Amniotic stem cell (primary cell): ENCODE data around the gene RBM8A.

Source experiments
- DNase-seq: peaks from one replicate; lab custom pipeline; 2025; lab: John Stamatoyannopoulos, UW

The RBM8A gene

DNA sequence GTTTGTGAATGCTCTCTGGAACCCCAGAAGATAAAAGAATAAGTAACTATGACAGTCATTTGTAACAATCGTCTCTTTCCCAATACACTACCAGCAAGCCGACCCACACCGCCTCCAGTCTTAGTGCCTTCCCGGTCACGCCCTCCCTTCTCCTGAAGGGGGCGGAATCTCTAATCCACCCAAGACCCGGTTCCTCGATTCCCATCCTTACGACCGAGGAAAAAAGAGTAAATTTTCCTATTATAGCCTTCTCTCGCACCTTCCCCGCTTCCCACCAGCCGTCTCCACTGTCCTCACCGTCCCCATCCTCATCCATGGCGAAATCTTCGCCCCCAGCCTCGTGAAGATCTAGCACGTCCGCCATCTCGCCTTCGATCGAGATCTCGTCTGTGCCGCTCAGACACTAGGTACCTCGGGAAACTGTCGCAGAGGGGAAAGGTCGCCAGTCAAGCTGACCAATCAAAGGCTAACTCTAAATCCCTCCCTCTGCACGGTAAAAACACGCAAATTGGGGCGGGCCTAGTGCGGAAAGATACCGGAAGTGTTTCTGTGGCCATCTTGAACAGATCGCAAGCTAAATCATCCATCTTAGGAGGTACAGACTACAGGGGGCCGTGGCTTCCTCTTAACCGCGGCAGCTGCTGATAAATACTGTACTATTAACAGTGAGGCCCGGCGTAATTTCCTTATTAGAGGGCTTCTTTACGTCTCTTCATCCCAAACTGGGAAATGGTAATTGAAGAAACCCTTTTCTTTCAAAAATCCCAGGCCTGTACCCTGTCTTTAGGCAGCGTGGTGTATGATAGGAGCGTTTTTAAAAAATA lies at the start of gene RBM8A:
TSS of gene RBM8A (minus strand) at position 422 of the 824 bp plus-strand sequence. CDS start at position 364, 58 bp downstream.
- peak; percentile 93 for DNase-seq

DNA sequence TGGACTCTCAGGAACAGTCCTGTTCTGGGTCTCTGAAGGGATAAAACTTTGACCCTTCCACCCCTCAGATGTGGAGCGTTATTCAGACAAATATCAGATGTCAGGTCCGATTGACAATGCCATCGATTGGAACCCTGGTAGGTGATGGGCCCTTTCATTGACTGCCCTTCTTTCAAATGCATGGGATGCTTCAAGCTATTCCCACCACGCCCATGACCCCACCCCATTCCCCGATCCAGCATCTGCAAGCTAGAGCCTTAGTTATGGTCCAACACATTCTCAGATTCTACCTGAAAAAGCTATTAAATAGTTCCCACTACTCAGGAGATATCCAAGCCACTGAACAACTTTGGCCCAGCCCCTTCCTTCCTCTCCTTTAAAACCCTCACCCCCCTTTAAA lies 49.7 kb upstream of the RBM8A start:
- DNase-seq = no peak

DNA sequence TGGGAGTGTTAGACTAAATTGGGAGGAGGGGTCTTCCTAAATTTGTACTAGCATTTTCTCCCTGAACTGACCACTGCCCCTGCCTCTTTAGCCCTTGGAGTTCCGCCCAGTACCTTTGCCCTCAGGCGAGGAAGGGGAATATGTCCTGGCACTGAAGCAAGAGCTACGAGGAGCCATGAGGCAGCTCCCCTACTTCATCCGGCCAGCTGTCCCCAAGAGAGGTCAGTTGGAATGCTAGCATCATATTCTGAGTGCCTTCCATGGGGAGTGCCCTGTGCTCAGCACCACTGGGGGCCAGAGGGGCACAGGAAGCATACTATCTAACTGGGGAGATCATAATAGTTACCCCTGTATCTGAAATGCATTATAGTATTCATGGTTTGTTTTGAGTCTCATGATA lies 47.9 kb upstream of the RBM8A start:
- no peak for DNase-seq

DNA sequence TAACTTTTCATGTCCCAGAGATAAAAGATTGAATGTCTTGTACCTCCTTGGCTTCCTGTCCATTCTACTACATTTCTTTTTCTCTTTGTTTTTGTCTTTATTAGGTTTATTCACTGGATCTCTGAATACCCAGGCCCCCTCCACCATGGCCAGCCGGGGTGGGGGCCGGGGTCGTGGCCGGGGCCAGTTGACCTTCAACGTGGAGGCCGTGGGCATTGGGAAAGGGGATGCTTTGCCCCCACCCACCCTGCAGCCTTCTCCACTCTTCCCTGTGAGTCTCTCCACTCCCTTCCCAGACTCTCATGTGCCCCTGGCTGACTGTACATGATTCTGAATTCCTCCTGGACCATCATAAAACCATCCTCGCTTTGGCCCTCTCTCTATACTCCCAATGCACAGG lies 47.4 kb upstream of the RBM8A start:
- no peak for DNase-seq

DNA sequence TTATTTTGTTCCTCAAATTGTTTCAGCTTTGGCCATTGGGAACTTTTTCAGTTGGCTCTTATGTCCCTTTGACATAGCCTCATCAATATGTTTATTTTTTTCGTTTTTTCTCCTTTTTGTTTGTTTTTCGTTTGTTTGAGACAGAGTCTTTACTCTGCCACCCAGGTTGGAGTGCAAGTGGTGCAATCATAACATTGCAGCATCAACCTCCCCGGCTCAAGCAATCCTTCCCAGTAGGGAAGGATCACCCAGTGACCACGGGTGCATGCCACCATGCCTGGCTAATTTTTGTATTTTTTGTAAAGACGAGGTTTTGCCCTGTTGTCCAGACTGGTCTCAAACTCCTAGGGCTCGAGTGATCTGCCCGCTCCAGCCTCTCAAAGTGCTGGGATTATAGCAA lies 45.3 kb upstream of the RBM8A start:
- DNase-seq = no peak

DNA sequence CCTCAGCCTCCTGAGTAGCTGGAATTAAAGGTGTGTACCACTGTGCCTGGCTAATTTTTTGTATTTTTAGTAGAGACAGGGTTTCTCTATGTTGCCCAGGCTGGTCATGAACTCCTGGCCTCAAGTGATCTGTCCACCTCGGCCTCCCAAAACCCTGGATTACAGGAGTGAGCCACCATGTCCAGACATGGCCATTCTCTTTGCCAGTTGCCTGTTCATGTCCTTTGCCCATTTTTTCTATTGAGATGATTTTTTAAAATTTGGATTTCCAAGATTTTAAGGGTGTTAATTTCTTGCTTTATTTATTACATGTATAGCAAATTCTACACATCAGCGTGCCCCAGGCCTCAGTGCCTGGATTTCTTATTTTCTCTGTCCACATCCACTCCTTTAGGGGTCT lies 40.0 kb upstream of the RBM8A start:
- DNase-seq = no peak

DNA sequence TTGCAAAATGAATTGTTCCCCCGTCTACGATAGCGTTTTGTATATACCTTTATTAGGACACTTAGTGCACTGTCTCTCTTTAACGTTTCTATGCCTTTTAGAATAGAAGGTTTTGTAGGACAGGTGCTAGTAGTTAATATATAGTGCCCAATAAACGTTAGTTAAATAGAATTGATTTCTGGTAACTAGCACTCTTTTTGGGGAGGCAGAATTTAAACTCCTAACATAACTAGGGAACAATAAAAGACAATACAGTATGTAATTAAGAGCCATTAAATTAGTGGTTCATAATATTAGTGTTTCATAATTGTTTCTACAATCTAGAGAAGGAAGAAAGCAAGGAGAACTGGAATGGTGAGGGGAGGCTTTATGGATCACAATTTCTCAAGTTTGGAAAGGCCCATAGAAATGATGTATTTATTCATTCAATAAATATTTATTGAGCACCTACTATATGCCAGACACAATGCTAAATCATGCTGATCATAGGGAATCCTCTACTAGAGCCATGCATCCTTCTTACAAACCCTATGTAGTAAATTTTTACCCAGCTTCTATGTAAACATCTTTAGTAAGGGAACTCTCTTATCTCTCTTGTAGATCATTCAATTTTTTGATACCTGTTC lies 37.9 kb upstream of the RBM8A start:
- DNase-seq = no peak

DNA sequence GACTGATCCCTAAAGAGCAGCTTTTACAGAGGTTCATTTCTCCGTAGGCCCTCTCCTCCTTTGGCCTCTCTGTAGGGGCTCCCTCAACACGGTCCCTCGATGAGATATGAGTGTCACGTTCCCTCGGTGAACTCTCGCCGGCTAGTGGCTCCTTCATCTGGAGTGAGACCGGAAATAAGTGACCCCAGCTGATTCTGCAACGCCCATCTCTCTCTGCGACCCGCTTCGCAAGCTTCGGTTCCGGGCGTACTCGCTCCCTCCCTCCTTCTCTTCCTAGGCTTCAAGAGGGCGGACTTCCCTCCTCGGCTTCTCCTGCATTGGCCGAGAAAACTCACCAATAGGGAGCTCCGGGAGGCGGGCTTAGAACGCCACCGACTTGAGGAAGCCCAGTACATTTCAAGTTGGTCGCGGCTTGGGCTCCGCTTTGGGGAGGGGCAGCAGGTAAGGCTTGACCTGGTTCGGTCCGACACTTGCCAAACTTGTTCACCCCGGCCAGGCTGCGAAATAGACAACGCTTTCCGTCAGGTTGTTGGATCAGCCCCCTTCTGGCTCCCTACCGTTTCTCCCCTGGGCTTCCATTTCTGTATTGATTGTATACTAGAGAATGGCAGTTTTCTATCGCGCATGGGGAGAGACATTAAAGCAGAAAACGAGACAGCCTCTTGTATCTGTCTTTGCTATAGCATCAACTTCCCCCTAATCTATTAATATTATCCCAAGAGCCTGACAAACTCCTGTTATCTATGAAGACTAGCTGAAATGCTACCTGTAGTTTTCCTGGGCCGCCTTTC lies 37.2 kb upstream of the RBM8A start, which contains the start of the genes ANKRD34A and POLR3GL:
TSS of gene ANKRD34A (minus strand) at position 248 of the 791 bp plus-strand sequence. CDS start 2,816 bp downstream, outside the sequence.
TSS of gene POLR3GL (plus strand) at position 363 of the 791 bp plus-strand sequence. CDS start 10,176 bp downstream, outside the sequence.
- DNase-seq = peak; percentile 85

DNA sequence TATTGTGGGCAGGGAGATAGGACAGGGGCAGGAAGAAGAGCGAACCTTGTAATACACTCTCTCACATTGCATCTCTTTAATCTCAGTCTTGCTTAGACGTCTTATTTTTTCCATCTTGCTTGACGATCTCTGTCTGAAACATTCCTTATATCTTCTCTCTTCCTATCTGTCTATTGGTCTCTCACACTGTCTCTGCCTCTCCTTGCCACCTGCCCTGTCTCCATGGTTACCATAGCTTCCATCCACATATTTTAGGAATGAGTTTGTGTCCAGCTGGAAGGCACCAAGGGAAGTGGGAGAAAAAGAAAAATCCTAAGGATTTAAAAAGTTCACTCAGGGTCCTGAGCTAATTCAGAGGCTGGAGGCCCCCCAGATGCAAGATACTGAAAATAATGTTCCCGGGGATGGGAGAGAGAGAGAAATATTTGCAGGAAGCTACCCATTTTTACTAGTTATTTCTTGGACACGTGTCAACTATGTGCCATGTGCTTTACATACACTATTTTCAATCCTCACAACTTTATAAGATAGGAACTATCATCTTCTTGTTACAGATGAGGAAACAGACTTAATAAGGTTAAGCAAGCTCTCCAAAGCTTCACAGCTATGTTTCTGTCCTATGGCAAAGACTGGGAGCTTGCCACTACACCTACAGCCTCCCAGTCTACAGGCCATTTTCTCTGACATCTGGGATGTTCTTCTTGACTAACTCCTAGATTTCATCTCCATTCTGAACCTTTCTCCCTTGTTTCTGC lies 36.2 kb upstream of the RBM8A start:
- peak; percentile 34 for DNase-seq

DNA sequence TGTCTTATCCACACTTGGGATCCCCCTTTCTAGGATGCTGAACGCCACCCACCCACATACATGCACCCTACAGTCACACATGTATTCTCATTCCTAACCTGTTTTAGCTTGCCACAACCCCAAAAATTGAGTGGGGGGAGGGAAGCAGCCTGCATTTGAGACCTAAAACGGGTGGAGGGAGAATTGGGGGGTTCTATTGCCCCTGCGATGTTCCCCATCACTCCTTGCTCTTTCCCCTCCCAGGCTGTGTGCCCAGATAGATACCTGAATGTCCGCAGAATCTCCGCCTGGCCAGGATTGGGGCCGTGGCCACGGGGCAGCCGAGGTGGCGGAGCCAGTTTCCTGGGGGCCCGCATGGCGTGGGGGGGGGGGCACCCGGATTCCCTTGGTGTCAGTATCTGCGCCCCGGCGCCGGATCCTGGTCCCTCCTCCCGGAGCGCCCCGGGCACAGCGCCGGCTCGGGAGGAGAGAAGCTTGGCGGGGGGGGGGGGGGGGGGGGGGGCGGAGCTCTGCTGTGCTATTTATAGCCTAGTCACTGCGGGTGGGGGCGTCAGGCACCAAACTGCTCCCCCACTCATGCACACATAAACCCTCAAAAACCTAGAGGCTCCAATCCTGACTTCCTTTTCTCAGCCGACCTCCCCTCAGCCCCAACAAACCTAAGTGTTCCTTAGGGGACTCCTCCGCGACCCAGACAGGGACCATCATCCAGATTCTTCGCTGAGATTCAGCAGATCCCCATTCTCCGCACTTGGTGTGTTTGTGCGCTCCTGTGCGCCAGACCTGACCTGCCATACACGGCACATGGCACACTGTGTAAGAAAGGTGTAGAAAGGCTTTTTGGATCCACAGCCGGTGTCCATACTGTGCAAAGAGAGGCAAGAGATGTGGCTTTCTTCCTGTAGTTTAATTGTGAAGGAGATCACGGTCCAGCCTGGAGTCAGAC lies 35.1 kb upstream of the RBM8A start:
- DNase-seq = no peak

DNA sequence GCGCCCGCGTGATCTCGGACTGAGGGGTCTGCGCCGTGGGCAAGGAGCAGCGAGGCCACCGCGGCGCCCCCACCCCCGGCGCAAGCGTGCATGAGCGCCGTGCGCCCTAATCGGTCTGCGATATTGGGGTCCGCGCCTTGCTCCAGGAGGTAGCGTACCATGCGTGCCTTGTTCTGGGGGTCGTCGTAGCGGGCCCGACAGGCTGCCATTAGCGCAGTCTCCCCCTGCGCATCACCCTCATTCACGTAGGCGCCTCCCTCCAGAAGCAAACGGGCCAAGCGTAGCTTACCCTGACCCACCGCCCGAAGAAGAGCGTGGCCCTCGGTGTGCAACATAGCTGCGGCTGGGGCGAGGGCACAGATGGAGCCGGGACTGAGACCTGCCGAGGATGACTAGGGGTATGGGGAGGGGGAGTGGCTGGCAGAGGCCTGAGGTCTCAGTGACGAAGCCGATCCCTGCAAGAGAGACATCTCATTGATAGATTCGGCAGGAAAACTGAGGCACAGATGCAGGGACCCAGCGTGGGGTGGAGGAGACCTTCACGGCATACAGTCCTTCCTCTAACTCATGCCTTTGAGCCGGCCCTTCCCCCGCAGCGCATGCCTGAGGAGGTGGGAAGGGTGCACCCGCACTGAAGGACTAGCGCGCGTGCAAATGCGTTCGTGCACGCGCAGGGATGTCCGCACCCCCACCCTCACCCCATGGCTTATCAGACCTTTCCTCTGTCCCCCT lies 34.3 kb upstream of the RBM8A start:
- DNase-seq = no peak

DNA sequence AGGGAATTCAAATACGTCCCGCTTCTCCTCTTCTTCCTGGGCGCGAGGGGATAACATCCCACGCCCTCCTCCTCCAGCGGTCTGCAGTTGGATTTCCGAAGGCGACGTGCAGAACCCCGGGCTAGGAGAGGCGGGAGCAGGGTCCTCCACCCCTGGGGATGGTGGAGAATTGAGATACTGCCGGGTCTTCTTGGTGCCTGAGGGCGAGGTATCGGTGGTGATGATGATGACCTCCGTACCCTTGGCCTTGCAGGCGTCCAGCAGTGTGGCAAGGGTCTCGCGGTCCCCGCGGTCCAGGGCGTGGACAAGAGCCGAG lies 33.8 kb upstream of the RBM8A start:
- DNase-seq = no peak

DNA sequence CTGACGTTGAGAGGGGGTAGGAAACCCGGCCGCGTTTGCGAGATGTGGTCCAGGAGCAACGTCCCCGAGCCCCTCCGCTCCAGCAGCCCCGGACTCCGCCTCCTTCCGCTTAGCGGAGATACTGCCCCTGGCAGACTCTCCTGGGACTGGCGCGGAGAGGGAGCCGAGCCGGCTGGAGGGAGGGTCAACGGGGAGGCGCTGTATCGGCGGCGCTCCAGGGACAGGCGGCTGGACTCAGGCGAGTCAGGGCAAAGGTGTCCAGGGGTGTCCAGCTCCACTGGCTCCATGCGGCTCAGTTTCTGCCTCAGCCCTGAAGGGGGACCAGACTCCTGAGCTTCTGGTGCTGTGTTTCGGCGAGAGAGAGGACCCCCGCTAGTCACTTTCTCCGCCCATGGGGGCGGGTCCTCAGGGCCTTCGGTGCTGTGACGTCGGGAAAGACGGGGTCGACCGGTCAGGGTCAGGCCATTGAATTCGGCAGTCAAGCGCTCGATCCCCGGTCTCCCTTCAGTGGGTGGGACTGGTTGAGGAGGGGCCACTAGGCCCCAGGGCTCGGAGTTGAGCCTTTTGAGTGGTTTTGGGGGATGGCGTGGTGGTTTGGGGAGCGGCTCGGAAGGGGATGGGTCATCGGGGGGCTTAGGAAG lies 33.3 kb upstream of the RBM8A start:
- no peak for DNase-seq

DNA sequence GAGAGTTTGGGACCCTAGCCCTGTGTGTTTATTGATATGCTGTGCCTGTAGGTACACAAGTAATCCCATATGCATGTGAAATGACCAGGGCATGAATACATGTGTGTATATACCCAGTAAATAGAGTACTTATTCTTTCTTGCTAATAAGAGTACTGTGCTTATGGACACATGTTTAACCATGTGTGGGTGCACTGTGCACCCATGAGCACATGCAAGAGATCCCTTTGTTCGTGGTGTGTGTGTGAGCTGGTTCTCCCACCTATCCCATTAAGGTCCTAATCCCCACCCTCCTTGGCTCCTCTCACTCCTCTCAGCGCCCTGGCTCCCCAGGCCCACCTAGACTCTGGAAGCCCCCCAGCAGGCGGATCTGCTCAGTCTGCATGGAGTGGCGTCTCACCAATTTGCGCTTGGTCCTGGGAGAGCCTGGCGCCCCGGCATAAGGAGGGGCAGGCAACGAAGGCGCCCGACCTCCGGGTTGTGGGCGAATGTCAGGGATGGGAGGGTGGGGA lies 32.7 kb upstream of the RBM8A start:
- no peak for DNase-seq

DNA sequence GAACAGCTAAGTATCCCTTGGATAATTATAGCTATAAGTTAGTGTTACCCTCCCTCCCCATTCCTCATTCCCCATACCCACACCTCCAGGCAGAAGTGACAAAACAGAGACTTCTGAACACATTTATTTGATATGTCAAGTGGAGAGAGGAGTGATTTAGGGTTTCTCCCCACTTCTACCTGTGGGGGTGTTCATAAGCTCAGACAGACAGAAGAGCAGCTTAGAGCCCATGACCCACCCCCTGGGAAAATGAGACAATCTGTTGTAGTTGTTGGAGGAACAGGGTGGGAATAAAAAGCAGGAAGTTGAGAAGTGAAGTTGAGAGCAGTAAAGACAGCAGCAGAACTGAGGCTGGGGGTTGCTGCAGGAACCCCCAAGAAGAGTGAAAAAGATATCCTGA lies 32.0 kb upstream of the RBM8A start:
- no peak for DNase-seq

DNA sequence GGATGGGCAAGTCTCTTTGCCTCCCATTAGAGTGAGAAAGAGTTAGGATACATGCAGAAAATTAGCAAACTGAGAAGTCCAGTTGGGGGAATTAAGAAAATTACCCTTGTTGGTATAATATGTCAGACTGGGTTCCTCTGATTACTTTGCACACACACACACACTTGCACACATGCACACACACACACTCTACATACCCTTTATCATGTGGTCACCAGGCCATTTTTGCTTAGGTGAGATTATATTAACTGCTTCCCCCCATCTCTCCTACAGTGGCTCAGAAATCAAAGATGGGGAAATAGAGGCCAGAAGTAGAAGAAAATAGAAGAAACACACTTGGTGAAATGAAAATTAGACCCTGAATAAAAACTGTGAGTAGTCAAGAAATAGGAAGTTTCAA lies 31.4 kb upstream of the RBM8A start:
- no peak for DNase-seq

DNA sequence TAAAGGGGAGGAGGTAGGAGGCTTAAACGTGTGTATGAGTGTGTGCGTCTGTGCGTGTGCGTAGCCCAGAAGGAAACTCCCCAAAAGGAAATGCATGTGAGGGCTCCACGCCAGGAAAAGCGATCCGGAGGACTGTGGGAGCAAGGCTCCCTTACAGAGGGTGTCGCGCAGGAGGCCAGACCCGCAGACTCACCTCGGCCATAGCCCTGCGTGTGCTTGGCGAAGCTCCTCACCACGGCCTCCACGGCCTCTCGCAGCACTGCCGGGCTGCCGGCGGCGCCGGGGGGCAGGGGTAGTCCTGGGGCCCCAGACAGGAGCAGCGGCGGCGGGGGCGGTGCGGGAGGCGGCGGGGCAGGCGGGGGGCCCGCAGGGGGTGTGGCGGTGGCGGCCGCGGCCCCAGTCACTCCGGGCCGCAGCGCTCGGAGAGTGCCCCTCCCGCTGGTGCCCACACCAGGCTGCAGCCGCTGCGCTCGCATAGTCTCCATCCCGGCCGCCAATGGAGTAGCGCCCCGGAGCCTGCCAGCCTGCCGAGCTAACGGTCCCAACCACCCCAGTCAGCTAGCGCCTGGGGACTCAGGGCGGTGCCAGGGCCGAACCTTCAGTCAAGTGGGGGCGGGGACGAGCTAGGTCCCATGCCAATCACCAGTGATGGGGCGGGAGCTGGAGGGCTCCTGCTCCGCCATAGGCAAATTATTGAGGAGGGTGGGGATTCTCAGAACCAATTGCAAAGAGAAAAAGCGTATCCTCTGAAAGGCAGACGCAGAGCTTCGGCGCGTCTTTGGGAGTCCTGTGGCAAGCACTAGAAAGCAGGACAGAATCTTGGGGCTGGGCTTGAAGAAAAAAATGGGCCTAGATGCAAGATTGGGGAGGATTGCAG lies 30.4 kb upstream of the RBM8A start, which contains the start of gene LIX1L:
TSS of gene LIX1L (minus strand) at position 575 of the 877 bp plus-strand sequence. CDS start at position 485, 90 bp downstream.
- peak; percentile 95 for DNase-seq

DNA sequence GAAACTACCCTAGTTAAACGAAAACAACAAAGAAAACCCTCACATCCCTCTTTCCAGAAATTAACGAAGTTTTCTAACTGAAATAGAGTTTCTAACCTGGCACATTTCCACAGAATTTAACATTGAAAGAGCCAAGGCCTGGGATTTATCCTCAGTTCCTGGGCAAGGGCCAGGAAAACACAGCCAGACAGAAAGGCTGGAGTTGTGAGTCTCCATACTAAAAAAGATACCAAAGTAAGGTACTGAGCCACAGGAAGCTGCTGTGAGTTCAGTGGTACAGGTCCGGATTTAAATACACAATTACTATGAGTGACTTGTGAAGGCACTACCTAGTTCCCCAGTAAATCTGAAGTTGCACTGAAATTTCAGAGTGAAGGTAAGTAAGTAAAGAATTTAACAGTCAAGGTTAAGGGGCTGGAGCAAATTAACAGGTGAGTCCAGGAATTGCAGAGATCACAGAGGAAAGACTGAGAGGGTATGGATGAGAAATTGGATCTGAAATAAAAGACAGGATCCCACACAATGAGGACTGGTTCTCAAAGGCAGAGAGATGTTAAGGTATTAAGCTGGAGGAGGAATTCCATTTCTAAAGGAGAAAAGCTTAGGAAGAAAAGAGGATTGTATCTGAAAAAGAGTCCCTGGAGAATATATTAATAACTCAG lies 29.6 kb upstream of the RBM8A start:
- no peak for DNase-seq
